Measurements from ENCODE around the gene KDM4B.

GRCh38 chr19:5072115-5072514, 103.2 kb downstream of the KDM4B start:
- TF ChIP-seq EZH2 (IDR thresholded peaks at IDR 0.05; ENCODE audit: borderline replicate concordance, insufficient read depth, low read depth, low read length, poor library complexity, severe bottlenecking) (no peak), CTCF (IDR thresholded peaks at IDR 0.05) (no peak)

Data from B cell (primary cell).